Stimulated activated CD4-positive, alpha-beta T cell treated with anti-CD3 and anti-CD28 coated beads, Interleukin-12 subunit alpha, Interleukin-12 subunit beta, amount 100 ng/mL, for 24 hours (primary cell): Measurements from ENCODE around the gene CCDC127.
"Not testable (repeated sequence)": the region's sequence is repeated elsewhere in the genome, so short reads cannot be mapped to it uniquely, and the experiment has no call there.

ENCODE experiments used
- DNase-seq, 2 experiments: peaks; one replicate each; pipeline ENCODE4 v3.0.0-alpha.2; 2020; ENCODE audit warnings: low read depth in 2 of 2

Gene CCDC127

GRCh38 chr5:203246-203930, 14.6 kb downstream of the CCDC127 start:
- no peak for DNase-seq

DNA sequence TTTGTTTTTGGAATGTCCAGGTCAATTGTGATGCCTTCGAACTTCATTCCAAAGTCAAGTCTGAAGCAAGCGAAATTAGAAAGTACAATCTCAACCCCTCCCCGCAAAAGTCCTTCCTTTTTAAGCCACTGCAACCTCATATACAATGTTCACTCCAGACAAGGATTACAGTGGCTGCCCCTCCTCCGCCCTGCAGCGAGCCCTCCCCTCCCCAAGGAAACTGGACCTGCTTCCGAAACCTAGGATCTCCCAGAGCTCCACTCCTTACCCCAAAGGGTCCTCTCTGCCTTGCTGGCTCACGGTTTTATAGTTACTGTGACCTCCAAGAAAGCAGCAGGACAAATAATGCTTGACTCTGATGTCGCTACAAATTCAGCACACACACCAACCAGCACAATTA, 16.3 kb downstream of the CCDC127 start:
- no peak for DNase-seq

DNA sequence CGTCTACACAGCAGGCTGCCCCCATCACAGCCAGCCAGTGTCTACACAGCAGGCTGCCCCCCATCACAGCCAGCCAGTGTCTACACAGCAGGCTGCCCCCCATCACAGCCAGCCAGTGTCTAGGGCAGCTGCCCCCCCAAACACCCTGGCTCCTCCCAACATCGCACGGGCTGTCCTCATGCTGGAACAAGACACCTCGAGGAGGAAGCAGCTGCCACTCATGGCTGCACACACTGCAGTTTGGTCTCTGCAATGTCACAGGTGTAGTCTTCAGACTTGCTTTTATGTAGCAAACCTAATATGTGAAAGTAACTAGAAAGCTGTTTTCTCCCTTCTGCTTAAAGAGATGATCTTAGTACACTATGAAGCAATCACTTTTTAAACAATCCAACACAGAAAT, 17.0 kb downstream of the CCDC127 start:
- DNase-seq = no peak

GRCh38 chr5:199950-200645, 17.9 kb downstream of the CCDC127 start:
- DNase-seq = no peak

DNA sequence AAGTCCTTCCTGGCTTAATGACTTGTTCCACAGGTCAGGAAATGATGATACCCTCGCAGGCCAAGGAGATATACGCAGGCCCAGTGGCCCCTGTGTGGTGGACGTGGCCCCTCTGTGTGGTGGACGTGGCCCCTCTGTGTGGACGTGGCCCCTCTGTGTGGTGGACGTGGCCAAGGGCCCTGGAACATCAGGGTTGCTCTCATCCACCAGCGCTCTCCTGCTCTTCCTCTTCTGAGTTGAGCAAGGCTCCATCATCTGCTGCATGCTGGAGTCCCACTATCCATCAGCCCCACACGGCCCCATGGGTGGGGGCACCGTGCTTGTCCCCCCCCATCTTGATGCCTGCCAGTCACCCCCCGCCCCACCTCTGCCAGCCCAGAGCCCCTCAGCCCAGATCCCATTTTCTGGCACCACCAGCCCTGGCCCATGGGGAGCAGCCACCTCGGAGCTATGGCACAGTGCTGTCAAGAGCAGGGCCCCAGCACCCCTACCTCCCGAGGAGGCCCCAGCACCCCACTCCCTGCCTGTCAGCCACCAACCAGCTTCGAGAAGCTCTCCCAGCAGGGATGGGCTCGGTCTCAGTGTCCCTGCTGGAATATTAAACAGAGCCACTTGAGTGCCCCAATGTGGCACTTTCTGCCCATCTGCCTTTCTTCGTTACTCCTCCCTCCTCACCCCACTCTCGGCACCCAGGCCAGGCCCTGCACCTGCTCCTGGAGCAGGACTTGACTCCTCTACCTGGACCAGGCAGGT, 18.6 kb downstream of the CCDC127 start:
- DNase-seq = no peak

DNA sequence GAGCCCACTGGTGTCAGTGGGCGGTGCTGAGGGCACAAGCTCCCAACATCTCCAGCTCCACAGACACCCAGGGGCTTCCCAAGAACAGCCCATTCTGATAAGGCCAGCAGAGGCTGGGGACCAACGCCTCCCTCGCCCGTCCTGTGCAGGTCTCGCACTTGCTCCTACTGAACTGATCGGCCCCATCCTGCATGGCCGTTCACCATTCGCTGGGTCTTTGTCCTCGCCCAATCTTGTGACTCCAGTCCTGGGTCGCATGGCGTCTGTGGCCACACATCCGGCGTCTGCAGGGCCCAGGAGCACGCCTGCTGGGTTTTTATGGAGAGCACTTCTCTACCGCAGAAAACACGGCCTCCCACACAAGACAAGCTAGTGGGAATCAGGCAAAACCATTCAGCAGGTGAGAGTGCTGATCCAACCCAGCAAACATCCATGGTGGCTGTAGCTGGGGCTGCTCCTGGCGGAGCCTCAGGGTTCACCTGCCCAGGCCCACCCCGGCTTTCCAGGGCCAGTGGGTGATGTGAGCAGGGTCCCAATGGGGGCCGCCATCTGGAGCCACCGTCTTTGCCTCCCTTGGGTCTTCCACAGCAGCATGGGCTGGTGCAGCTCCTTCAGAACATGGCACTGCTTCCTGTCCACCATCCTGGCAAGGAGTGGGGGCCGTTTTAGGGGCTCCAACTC, 19.3 kb downstream of the CCDC127 start:
- DNase-seq = no peak

- DNase-seq = no peak
Observed at GRCh38 chr5:197892-198489, 20.0 kb downstream of the CCDC127 start.

DNA sequence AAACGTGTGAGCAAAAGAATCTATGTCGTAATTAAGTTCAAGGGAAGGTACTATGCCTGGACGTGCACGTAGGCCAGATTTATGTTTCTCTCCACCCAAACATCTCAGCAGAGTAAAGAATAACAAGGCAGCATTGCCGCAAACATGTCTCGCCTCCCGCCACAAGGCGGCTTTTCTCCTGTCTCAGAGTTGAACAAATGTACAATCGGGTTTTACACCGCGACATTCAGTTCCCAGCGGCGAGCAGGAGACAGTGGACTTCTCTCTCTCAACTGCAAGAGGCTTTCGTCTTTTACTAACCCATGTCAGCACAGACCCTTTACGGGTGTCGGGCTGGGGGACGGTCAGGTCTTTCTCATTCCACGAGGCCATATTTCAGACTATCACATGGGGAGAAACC, 20.9 kb downstream of the CCDC127 start:
- DNase-seq = not testable (repeated sequence)

- no peak for DNase-seq
Observed at GRCh38 chr5:196350-196749, 21.6 kb downstream of the CCDC127 start.

DNA sequence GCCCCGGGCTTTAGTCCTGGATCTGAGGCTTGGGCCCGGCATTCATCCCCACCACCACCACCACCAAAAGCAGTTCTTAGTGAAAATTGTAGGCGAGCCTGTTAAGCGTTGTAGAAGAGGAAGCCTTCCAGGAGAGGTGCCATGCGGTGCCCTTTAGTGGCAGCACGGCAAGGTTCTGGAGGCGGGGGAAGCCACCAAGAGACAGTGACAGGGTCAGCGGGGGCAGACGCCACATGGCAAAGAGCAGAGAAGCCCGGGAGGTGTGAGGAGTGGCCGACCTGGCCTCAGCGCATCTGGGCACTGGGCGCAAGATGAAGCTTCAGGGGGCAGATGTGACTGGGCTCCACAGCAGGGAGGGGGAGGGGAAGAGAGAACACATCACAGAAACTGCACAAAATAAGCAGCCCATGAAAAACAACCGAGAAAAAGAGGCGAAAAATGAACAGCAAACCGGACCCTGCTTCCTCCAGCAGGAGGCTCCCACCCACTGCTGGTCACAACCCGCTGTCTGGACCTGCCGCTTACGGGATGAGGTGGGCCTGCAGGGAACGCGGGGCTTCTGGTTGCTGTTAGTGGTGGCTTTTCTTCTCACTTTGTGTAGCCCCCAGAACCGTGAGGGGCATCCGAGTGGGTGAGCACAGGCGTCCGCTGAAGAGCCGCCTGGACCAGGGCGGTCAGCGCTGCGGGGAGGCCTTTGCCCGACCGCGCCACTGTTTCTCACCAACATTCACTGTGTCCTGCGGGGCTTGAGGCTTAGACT, 22.4 kb downstream of the CCDC127 start:
- DNase-seq = no peak

DNA sequence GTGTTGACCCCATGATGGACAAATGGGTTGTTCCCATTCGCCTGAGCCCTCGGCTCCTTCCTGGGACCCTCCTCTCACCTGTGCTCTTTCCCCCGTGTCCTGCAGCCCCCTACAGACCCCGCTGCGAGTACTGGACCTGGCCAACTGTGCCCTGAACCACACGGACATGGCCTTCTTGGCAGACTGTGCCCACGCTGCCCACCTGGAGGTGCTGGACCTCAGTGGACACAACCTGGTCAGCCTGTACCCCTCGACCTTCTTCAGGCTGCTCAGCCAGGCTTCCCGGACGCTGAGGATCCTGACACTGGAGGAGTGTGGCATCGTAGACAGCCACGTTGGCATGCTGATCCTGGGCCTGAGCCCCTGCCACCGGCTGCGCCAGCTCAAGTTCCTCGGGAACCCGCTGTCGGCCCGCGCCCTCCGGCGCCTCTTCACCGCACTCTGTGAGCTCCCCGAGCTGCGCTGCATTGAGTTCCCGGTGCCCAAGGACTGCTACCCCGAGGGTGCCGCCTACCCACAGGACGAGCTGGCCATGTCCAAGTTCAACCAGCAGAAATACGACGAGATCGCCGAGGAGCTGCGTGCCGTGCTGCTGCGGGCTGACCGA, 23.2 kb downstream of the CCDC127 start:
- DNase-seq = no peak

GRCh38 chr5:194102-194501, 23.9 kb downstream of the CCDC127 start:
- no peak for DNase-seq

GRCh38 chr5:192970-193831, 24.8 kb downstream of the CCDC127 start:
- no peak for DNase-seq

DNA sequence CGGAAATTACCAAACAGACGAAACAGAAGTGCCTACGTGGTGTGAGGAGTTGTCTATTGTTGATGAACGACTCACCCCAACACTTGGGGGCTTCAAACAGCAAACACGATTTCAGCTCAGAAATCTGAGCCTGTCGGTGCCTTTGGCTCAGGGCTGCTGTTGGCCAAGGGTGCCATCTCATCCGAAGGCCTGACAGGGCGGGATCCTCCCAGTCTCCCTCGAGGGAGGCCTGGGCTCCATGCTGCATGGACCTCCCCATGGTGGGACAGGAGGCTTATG, 25.3 kb downstream of the CCDC127 start:
- DNase-seq = no peak

DNA sequence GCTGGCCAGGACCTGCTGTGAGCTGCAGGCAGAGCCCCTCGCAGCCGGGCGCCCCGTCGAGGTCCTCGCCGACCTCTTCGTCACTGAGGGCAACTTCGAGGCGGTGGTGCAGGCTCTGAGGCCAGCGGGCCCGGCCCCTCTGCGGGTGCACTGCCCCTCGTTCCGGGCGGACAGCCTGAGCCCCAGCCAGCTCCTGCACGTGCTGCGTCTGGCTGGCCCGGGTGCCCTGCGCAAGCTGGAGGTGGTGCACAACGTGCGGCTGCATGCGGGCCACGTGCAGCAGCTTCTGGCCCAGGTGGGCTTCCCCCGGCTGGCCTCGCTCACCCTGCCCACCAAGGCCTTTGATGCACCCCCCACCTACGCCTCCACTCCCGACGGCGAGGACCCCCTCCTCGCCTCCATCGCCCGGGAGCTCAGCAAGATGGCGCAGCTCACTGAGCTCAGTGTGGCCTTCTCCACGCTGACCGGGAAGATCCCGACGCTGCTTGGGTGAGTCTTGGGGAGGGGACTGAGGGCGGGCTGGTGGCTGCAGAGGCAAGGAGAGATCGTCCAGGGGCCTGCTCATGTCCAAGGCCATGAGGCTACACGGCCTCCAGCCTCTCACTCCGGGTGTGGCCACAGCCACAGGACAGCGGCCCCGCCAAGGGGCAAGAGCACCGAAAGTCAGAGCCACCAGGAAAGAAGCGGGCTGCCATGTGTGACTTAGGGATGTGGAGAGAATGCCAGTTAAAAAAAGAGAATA, 25.8 kb downstream of the CCDC127 start:
- DNase-seq = no peak

DNA sequence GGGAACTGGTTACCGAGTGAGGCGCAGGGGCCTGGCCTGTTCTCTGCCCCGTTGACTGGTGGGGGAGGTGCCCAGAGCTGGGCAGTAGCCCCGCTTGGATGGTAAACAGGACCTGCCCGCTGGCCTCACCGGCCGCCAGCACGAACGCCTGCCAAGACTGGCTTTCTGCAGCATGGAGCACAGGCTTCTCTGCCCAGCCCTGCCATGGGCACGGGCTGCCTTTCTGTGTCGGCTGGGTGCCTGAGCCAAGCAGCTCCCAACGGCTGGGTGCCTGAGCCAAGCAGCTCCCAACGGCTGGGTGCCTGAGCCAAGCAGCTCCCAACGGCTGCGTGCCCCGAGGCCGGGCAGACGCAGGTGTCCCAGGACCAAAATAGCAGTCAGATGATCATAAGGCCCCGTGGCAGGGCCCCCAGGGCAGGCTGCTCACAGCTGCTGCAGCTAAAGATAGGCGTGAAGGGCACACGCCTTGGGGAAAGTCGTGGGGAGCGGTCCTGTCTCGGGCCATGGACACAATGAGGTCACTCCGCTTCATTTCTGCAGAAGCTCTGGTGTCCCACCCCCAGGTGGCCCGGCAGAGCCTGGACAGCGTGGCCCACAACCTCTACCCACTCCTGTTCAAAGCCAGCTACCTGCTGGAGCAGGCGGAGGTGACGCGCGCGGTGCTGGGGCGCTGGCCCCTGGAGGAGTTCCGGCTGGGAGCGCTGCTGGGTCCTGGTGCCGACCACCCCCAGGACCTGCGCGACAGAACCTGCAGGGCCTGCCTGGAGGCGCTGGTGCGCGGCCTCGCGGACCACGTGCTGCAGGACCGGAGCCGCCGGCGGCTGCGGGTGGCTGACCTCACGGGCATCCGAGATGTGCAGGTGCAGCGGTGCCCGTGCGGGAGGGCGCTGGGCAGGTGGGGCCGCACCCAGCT, 26.7 kb downstream of the CCDC127 start, which contains the start of gene LRRC14B:
LRRC14B (plus strand) TSS at position 460 of the 913 bp plus-strand sequence; CDS start at position 504, 44 bp downstream.
- no peak for DNase-seq

- DNase-seq = no peak
Observed at GRCh38 chr5:190366-191035, 27.5 kb downstream of the CCDC127 start.
